Adipose tissue (tissue), 3 donors: Measurements from ENCODE around the gene FHL5. TPM values are rescaled to one million over a fixed set of nuclear protein-coding genes. Genes with fewer than 3 reads are reported as not detected.
"Not testable (repeated sequence)": the region's sequence is repeated elsewhere in the genome, so short reads cannot be mapped to it uniquely, and the experiment has no call there.

Experiments used
- H3K27ac ChIP-seq: one replicate; pipeline ENCODE4 v1.5.1; 2013; ENCODE audit warnings: low read depth, low read length
- WGBS, 3 donors: extraction: QIAGEN DNeasy Blood & Tissue Kit; methylation state at CpG; one replicate each; pipeline ENCODE4 v1.1.7; 2013; 5-methylcytosine and 5-hydroxymethylcytosine counted together
- polyA plus RNA-seq, 3 donors: library from polyadenylated mRNA; stranded (reverse); fragments of 200-250 nt; gene quantifications; one replicate each; pipeline ENCODE4 v1.2.3, GENCODE V29; 2013
- donor health status: healthy with polysubstance abuse.
- donor health status: Bipolar disorder and iron deficiency.
- donor health status: healthy.

The FHL5 gene, protein sequence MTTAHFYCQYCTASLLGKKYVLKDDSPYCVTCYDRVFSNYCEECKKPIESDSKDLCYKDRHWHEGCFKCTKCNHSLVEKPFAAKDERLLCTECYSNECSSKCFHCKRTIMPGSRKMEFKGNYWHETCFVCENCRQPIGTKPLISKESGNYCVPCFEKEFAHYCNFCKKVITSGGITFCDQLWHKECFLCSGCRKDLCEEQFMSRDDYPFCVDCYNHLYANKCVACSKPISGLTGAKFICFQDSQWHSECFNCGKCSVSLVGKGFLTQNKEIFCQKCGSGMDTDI
- polyA plus RNA-seq = 10 to 100 TPM in 2 of 3 donors, 1 to 10 TPM in 1; 2.6 to 12.7 (median 10.3) TPM

DNA sequence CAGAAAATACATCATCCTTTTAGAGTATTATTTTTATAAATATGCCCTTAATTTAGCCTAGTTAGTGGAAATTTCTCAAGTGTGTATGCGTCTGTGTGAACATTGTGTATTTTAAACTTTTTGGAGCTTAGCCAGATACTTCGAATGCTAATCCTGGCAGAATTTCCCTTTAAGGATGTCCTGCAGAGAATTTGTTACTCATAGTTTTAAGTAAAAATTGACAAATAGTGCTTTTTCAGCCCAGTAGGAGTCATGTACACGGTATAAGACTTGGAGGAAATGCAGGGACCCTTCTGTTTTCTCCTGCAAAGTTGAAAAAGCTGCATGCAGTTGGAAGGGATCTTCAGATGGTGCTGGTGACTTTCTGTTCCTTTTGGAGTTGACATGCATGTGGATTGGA is at the start of gene FHL5:
Gene FHL5, plus strand, starts transcription at position 243 of the 400 bp plus-strand sequence. CDS start 40,486 bp downstream, outside the sequence.
- no peak within 1 kb of the TSS for H3K27ac ChIP-seq
- WGBS, 3 donors = 13 to 36% (median 17%) methylated on average over 3 of the region's 3 CpGs

DNA sequence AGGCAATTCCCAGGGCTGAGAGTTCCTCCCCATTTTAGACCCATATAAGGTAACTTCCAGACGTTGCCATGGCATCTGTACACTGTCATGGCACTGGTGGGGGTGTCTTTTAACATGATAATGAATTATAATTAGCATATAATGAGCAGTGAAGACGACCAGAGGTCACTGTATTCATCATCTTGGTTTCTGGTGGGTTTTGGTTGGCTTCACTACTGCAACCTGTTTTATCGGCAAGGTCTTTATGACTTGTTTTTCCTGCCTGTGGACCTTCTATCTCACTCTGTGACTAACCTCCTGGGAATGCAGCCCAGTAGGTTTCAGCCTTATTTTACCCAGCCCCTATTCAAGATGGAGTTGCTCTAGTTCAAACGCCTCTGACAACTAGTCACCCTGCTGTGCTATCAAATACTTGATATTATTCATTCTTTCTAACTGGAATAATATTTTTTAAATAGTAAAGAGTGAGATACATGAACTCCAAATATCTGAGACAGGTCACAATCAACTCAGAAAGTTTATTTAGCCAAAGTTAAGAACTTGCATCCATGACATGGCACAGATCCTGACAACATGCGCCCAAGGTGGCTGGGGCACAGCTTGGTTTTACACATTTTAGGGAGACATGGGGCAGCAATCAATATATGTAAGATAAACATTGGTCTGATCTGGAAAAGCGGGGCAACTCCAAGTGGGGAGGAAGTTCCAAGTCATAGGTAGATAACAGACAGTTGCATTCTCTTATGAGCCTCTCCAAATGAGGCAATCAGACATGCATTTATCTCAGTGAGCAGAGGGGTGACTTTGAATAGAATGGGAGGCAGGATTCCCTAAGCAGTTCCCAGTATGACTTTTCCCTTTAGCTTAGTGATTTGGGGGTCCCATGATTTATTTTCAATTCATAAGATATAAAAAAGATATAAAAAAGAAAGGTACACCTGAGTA is 42.5 kb upstream of the FHL5 start:
- WGBS, 3 donors = 29 to 78% (median 70%) methylated on average over 6 of the region's 6 CpGs
- H3K27ac ChIP-seq = no peak overlapping the region

GRCh38 chr6:96521306-96521643 is 41.7 kb upstream of the FHL5 start:
- WGBS, 3 donors = 0% methylated on average over 8 of the region's 8 CpGs
- no peak overlapping the region for H3K27ac ChIP-seq

- peak within 1 kb of the TSS; percentile 60 for H3K27ac ChIP-seq
- WGBS, 3 donors = 0 to 1% (median 0%) methylated on average over 50 to 63 of the region's 63 CpGs
Observed at GRCh38 chr6:96521644-96522464, 41.1 kb upstream of the FHL5 start, which contains the start of gene UFL1. UFL1 (plus strand) TSS chr6:96521806; CDS start chr6:96521874, 68 bp downstream.

- H3K27ac ChIP-seq = no peak overlapping the region
- WGBS, 3 donors = 0 to 1% (median 1%) methylated on average over 5 of the region's 5 CpGs
Observed at GRCh38 chr6:96522465-96523009, 40.4 kb upstream of the FHL5 start.

- no peak overlapping the region for H3K27ac ChIP-seq
- 96 to 97% (median 97%) methylated on average over 3 of the region's 3 CpGs for WGBS, 3 donors
Observed at GRCh38 chr6:96528193-96528592, 34.7 kb upstream of the FHL5 start.

DNA sequence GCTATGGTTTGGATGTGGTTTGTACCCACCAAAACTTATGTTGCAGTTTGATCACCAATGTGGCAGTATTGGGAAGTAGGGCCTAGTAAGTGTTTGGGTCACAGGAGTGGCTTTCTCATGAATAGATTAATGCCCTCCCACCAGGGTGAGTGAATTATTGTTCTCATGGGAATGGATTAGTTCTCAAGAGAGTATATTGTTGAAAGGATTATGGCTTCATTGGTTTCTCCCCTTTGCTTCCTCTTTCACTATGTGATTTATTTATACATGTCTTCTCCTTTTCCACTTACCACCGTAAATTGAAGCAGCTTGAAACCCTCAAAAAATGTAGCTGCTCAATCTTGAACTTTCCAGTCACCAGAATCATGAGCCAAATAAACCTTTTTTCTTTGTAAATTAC is 30.5 kb upstream of the FHL5 start:
- no peak overlapping the region for H3K27ac ChIP-seq
- 45 to 75% (median 51%) methylated on average over 1 of the region's 1 CpG for WGBS, 3 donors

- 27 to 80% (median 79%) methylated on average over 5 of the region's 5 CpGs for WGBS, 3 donors
Observed at GRCh38 chr6:96537726-96538125, 25.2 kb upstream of the FHL5 start.

GRCh38 chr6:96542702-96543101 is 20.2 kb upstream of the FHL5 start:
- no peak overlapping the region for H3K27ac ChIP-seq

More at GRCh38 chr6:96537726-96538125, 25.2 kb upstream of the FHL5 start:
- H3K27ac ChIP-seq = no peak overlapping the region

- WGBS, 3 donors = 93 to 99% (median 98%) methylated on average over 3 of the region's 3 CpGs
- no peak overlapping the region for H3K27ac ChIP-seq
Observed at GRCh38 chr6:96545882-96546281, 17.0 kb upstream of the FHL5 start.

- 93 to 97% (median 94%) methylated on average over 4 of the region's 4 CpGs for WGBS, 3 donors
- H3K27ac ChIP-seq = no peak overlapping the region
Observed at GRCh38 chr6:96547654-96548053, 15.3 kb upstream of the FHL5 start.

DNA sequence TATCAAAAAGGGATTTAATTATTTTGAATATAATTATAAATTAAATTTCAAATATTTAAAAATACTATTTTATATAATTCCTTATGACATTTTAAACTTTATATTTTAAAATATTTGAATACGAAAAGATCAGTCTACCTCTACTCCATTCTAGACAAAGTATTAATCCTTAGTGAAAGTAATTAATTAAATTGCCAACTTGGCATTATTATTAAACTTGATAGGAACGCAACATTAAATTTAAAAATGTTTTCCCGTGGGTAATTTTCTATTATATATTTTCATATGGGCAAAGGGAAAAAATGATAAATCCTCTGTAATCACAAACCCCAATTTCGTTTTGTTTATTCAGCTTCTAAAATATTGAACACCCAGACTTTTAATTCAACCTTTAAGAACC is 8.4 kb upstream of the FHL5 start:
- WGBS, 3 donors = 94 to 97% (median 95%) methylated on average over 4 of the region's 4 CpGs
- H3K27ac ChIP-seq = no peak overlapping the region

DNA sequence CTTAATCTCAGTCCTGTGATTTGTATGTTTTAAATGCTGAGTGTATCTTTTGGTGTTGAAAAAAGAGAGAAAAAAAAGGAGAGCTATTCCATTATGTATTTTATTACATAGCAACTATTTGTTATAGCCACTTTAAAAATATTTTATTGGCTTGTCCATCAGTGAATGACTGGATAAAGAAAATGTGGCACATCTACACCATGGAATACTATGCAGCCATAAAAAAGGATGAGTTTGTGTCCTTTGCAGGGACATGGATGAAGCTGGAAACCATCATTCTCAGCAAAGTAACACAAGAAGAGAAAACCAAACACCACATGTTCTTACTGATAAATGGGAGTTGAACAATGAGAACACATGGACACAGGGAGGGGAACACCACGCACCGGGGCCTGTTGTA is 3.2 kb upstream of the FHL5 start:
- WGBS, 3 donors = 86 to 93% (median 92%) methylated on average over 2 of the region's 2 CpGs
- not testable (repeated sequence) for H3K27ac ChIP-seq

- H3K27ac ChIP-seq = no peak overlapping the region
Observed at GRCh38 chr6:96563853-96564252, 925 bp downstream of the FHL5 start.

GRCh38 chr6:96570053-96570452 is 7.1 kb downstream of the FHL5 start:
- WGBS, 3 donors = 74 to 80% (median 76%) methylated on average over 2 of the region's 2 CpGs
- no peak overlapping the region for H3K27ac ChIP-seq

DNA sequence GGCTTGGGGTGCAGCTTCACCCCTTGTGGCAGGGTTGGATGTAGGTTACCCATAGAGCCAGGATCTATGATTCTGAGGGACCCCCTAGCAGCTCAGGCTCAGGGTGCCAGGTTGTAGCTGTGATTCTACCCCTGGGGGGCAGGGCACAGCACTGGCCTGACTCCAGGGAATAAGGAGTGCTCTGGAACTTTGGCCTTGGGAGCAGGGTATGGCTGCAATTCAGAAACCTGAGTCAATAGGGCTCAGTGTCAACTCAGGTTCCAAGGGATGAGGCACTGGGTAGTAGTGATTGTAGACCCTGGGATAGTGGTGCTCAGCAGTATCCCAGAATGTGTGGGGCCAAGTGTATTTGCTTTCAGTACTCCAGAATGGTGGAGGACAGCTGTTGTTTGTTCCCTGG is 8.6 kb downstream of the FHL5 start:
- H3K27ac ChIP-seq = no peak overlapping the region

DNA sequence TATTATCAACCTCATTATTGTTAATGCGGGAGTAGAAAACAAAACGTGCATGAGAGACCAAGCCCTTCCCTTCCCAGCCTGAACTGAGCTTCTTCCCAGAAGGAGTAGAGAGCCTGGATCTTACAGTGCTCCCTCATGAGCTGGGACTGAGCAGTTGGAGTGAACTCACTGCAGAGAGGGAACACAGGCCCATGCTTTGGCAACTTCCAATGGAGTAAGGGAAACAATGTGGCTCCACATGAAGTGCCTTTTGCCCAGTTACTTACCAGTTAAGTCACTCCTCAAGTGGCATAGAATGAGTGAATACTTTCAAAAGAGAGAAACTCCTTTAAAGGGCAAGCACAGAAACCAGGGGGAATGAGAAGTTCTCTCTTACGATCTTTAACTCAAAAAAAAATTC is 12.4 kb downstream of the FHL5 start:
- no peak overlapping the region for H3K27ac ChIP-seq
- 68 to 83% (median 82%) methylated on average over 3 of the region's 3 CpGs for WGBS, 3 donors

GRCh38 chr6:96576221-96576620 is 13.3 kb downstream of the FHL5 start:
- no peak overlapping the region for H3K27ac ChIP-seq
- WGBS, 3 donors = 49 to 71% (median 70%) methylated on average over 4 of the region's 4 CpGs

GRCh38 chr6:96582021-96582420 is 19.1 kb downstream of the FHL5 start:
- 73 to 80% (median 74%) methylated on average over 2 of the region's 2 CpGs for WGBS, 3 donors
- H3K27ac ChIP-seq = no peak overlapping the region
